ENCODE data around the gene IFNA14.

IFNA14 gene

GRCh38 chr9:21239911-21240310, at the start of gene IFNA14:
Gene IFNA14 (minus strand): TSS chr9:21240005. CDS start chr9:21239935, 70 bp downstream.
- Histone ChIP-seq H3K4me3 (ENCODE audit: low read depth, low read length) (no peak within 1 kb of the TSS), H3K9ac (no peak within 1 kb of the TSS), H3K27me3 (ENCODE audit: control insufficient read depth, insufficient read depth, low read length) (no peaks in the 10 kb centered on the region), H3K4me1 (no peaks in the 10 kb centered on the region), H3K27ac (no peak within 1 kb of the TSS), H3K36me3 (ENCODE audit: control insufficient read depth, insufficient read depth, low read length) (no peaks in the 10 kb centered on the region), H2AFZ (no peak within 1 kb of the TSS), H3K4me2 (ENCODE audit: low read length) (no peak within 1 kb of the TSS), H3K79me2 (no peaks in the 10 kb centered on the region), H3K9me3 (ENCODE audit: control insufficient read depth, low read length) (no peaks in the 10 kb centered on the region)
- no peak for TF ChIP-seq CTCF (IDR thresholded peaks at IDR 0.05)

- TF ChIP-seq CTCF (IDR thresholded peaks at IDR 0.05), result no peak
- no peaks in the 10 kb centered on the region for H3K36me3 ChIP-seq (ENCODE audit: control insufficient read depth, insufficient read depth, low read length)
- no peaks in the 10 kb centered on the region for H3K4me1 ChIP-seq
- H3K9ac ChIP-seq, result no peak overlapping the region
- no peaks in the 10 kb centered on the region for H3K79me2 ChIP-seq
- no peak overlapping the region for H2AFZ ChIP-seq
- H3K27ac ChIP-seq, result no peak overlapping the region
- no peak overlapping the region for H3K4me2 ChIP-seq (ENCODE audit: low read length)
- no peak overlapping the region for H3K4me3 ChIP-seq (ENCODE audit: low read depth, low read length)
- H3K9me3 ChIP-seq (ENCODE audit: control insufficient read depth, low read length), result peaks cover 6% of the 10 kb centered on the region
- no peaks in the 10 kb centered on the region for H3K27me3 ChIP-seq (ENCODE audit: control insufficient read depth, insufficient read depth, low read length)
Observed at GRCh38 chr9:21287280-21287679, 47.5 kb upstream of the IFNA14 start.

GRCh38 chr9:21286659-21287058, 46.9 kb upstream of the IFNA14 start:
- Histone ChIP-seq H3K27me3 (ENCODE audit: control insufficient read depth, insufficient read depth, low read length) (no peaks in the 10 kb centered on the region), H3K9me3 (ENCODE audit: control insufficient read depth, low read length) (peaks cover 6% of the 10 kb centered on the region), H3K79me2 (no peaks in the 10 kb centered on the region), H3K4me1 (no peaks in the 10 kb centered on the region), H3K36me3 (ENCODE audit: control insufficient read depth, insufficient read depth, low read length) (no peaks in the 10 kb centered on the region), H3K4me2 (ENCODE audit: low read length) (no peak overlapping the region), H2AFZ (no peak overlapping the region), H3K4me3 (ENCODE audit: low read depth, low read length) (no peak overlapping the region), H3K27ac (no peak overlapping the region), H3K9ac (no peak overlapping the region)
- TF ChIP-seq CTCF (IDR thresholded peaks at IDR 0.05), result no peak

GRCh38 chr9:21286099-21286498, 46.3 kb upstream of the IFNA14 start:
- Histone ChIP-seq H3K79me2 (no peaks in the 10 kb centered on the region), H3K36me3 (ENCODE audit: control insufficient read depth, insufficient read depth, low read length) (no peaks in the 10 kb centered on the region), H3K9ac (no peak overlapping the region), H3K27ac (no peak overlapping the region), H3K9me3 (ENCODE audit: control insufficient read depth, low read length) (peaks cover 6% of the 10 kb centered on the region), H2AFZ (no peak overlapping the region), H3K27me3 (ENCODE audit: control insufficient read depth, insufficient read depth, low read length) (no peaks in the 10 kb centered on the region), H3K4me3 (ENCODE audit: low read depth, low read length) (no peak overlapping the region), H3K4me1 (no peaks in the 10 kb centered on the region), H3K4me2 (ENCODE audit: low read length) (no peak overlapping the region)
- TF ChIP-seq CTCF (IDR thresholded peaks at IDR 0.05), result no peak

- Histone ChIP-seq H3K79me2 (no peaks in the 10 kb centered on the region), H3K4me3 (ENCODE audit: low read depth, low read length) (no peak overlapping the region), H2AFZ (no peak overlapping the region), H3K27ac (no peak overlapping the region), H3K9me3 (ENCODE audit: control insufficient read depth, low read length) (no peaks in the 10 kb centered on the region), H3K27me3 (ENCODE audit: control insufficient read depth, insufficient read depth, low read length) (no peaks in the 10 kb centered on the region), H3K4me1 (no peaks in the 10 kb centered on the region), H3K9ac (no peak overlapping the region), H3K36me3 (ENCODE audit: control insufficient read depth, insufficient read depth, low read length) (no peaks in the 10 kb centered on the region), H3K4me2 (ENCODE audit: low read length) (no peak overlapping the region)
- no peak for TF ChIP-seq CTCF (IDR thresholded peaks at IDR 0.05)
Observed at GRCh38 chr9:21281275-21281674, 41.5 kb upstream of the IFNA14 start.
